Lower leg skin (tissue), 3 donors: ENCODE measurements around the gene NEO1.

Experiments
- CTCF ChIP-seq, 3 donors: fragments of 450-650 bp; IDR thresholded peaks; one replicate each; pipeline ENCODE4 v1.5.1; 2016; ENCODE audit warnings: antibody characterized with exemption in 3 of 3, mild to moderate bottlenecking in 3 of 3, moderate library complexity in 2 of 3
- POLR2A ChIP-seq, 2 donors: fragments of 450-650 bp; IDR thresholded peaks; one replicate each; pipeline ENCODE4 v1.6.1; 2016 to 2017; ENCODE audit warnings: antibody characterized with exemption in 2 of 2, mild to moderate bottlenecking in 1 of 2, moderate library complexity in 1 of 2

DNA sequence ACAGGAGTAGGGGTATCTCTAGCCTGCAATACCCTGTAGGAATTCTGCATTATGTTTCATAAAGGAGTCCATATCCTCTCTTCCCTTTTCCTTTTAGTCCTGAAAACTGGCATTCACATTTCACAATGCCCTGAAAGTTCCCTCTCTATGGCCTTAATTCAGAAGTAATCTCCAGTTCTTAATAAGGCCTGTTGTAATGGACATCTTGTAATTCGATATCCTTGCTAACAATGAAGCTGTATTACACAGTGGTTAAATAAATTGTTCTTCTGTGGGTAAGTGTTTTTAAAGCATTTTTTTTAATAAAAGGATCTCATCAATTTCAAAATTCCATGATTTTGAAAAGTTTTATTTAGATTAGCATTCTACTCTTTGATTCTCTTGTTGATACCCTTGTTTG lies 34.3 kb upstream of the NEO1 start:
- TF ChIP-seq POLR2A (IDR thresholded peaks at IDR 0.05) (no peak), CTCF (IDR thresholded peaks at IDR 0.05) (no peak)
